GM18499 (cell line): ENCODE data around the gene NHS.

Experiments
- ATAC-seq: cut with Tn5 transposase; IDR thresholded peaks from one replicate; pipeline ENCODE4 v1.9.1; 2021; ENCODE audit warnings: moderate number of reproducible peaks; ENCODE audit not compliant: insufficient read depth, unreplicated experiment

Gene NHS

DNA sequence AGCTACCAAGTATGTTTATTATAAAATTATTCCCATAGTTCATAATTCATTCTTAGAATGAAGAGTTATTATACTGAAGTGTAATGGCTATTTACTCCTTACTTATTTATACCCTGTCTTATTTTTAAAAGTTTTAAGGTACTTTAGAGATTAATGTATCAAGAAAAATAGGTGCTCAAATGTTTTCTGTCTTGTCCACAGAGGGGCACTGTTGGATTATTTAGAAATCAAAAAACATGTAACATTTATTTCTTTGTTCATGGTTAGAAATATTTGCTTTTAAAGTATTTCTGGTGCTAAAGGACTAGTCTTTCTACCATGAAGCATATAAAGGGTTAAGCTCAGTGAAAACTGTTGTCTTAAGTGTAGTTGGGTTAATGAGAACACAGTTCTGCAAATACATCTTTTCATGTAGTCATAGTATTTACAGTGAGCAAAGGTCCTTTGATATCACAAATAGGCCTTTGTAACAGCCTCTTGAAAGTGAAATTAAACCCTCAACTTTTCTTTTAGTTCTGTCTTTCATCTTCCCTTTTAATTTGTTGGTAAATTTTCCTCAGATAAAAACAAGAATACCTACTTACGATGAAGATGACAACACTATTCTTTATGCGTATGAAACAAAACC, 370.0 kb downstream of the NHS start:
- no peak for ATAC-seq

DNA sequence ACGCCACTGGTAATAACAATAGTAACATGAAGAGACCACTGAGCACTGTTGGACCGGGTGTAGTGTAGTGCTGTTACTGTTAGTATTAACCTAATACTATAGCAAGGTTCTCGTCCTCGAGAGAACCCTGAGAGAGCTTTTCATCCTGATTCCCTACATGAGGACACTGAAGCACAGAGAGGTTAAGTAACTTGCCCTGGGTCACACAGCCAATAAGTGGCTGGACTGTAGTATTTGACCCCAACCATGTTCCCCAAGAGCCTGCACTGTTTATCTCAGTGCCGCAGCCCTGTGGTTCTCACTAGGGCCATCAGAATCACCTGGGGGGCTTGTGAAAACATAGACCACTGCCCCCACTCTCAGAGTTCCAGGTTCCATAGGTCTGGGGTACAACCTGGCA, 372.7 kb downstream of the NHS start:
- ATAC-seq = no peak

DNA sequence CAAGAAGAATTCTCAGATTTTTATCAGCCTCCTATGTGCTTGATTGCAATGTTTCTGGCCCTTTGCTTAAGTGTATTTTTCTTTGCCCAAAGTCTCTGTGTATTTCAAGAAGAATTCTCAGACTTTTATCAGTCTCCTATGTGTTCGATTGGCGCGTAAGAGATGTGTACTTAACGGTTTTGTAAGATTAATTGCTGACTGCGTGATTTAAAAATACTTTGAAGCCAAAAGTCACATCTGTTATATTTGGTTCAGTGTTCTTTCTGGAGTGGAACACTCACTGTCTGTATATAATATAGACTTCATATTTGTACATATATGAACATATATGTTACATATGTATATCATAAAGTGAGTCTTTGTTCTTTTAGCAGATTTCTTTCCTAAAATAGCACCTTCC, 373.7 kb downstream of the NHS start:
- ATAC-seq = no peak

DNA sequence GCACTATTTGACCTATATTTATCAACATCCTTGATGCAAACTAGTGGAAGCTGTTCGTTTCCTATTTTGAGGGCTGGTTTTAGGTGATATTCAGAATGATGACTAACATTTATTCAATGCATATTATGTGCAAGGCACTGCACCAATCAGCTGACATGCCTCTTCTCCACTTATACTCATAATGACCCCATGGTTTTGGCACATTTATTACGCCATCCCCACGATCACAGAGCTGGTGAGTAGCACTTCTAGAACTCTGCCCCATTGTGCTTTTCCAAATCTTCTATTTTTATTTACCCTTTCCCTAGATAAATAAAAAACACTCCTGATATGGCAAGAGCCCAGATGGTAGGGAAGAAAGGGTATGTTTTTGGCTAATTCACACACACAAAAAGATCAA, 375.4 kb downstream of the NHS start:
- ATAC-seq = no peak

DNA sequence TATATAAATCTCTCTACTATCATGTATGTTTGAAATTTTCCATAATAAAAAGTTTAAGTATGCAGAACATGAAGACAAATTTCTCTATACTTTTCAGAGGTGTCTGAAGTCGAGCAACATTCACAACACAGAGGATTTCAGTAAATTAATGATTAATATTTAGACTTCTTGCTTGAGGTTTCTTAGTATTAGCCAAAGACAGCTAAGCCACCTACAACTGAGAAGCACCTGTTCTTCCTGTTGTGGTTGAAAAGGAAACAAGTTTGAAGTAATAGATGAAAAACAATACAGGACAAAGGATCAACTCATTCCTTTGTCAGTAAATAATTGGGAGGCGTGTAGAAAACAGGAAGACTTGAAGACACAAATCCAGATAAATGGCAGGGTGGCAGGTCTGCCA, 383.4 kb downstream of the NHS start:
- no peak for ATAC-seq

DNA sequence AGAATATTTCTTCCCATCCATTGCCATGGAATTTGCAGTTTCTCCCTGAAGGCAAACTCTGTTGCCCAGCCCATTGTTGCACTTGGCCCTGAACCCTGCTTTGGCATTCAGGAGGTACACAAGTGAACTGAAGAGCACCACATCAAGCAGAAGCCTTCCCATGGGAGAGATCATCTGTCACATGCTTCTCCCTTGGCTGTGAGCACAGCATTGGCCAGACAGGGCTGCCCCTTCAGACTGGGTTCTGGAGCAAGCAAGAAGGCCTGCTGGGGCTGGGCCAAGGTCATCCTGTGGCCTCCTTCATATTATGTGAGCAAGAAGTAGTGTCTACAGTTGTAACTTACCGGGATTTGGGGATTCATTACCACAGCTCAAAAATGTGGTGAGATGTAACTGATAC, 385.0 kb downstream of the NHS start:
- ATAC-seq = no peak

DNA sequence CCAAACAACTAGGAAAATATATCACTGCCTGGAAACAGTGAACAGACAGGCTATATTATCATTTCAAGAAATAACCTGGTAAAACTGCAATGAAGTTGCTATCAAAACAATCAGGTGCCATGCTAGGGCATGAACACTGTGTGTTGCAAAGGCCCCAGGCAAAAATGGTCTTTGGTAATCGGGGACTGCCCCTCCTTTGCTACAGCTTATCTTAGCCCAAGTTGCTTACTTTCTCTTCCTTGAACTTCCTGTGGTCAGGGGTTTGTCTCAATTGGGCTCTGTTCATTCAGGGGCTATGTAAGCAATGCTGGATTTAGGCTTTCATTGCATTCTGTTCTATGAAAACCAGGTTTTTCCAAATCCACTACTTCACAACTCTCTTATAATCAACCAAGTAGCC, 392.7 kb downstream of the NHS start:
- no peak for ATAC-seq

DNA sequence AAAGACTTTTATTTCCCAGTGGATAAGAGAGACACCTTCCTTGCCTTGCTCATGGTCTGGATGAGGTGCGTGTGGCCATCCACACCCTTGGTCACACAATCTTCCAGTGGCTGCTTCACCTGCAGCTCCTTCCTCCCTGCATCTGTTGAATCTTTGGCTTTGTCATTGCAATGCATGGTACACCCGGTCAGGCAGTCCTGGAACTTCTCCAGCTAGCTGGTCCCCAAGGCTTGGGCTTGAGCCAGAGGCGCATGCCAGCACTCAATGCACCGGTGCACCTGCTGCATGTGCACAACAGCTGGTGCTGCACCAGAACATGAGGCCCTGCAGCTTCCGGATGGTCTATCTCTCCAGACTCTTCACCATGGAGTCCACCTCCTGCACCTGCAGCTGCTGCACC, 394.0 kb downstream of the NHS start:
- no peak for ATAC-seq

DNA sequence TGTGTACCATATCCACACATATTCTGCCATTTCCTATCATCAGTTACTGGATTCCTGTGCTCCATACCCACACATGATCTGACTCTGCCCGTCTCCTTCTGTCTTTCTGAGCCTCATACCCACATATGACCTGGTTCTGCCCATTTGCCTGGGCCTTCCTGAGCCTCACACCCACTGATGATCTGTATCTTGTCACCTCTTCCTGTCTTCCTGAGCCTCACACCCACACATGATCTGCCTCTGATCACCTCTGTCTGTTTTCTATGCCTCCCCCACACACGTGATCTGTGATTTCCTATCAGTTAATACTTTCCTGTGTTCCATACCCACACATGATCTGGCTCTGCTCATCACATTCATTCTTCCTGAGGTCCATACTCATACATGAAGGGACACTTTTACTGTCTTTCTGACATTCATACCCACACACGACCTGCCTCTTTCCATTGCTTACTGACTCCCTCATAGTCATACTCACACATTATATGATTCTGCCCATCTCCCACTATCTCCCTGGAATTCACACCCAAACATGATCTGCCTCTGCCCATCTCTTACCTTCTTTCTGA, 394.8 kb downstream of the NHS start:
- no peak for ATAC-seq

DNA sequence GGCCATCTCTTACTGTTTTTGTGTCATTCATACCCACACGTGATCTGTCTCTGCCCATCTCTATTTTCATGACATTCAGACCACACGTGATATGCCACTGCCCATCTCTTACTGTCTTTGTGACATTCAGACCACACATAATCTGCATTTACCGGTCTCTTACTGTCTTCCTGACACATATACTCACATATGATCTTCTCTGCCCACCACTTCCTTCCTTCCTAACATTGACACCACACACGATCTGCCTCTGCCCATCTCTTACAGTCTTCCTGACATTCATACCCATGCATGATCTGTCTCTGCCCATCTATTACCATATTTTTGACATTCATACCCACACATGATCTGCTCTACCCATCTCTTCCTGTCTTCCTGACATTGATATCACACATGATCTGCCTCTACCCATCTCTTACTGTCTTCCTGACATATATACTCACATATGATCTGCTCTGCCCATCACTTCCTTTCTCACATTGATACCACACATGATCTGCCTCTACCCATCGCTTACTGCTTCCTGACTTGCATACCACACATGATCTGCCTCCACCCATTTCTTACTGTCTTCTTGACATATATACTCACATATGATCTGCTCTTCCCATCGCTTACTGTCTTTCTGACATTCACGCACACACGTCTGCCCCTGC, 398.3 kb downstream of the NHS start:
- ATAC-seq = no peak

DNA sequence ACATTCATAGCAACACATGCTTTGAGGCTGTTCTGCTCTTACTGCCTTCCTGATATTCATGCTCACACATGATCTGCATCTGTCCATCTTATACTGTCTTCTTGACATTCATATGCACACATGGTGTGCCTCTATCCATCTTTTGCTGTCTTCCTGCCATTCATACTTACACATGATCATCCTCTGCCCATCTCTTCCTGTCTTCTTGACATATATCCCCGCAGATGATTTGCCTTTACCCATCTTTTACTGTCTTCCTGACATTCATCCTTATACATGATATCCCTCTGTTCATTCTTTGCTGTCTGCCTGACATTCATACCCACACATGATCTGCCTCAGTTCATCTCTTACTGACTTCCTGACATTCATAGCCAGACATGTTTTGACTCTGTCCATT, 399.1 kb downstream of the NHS start:
- no peak for ATAC-seq

DNA sequence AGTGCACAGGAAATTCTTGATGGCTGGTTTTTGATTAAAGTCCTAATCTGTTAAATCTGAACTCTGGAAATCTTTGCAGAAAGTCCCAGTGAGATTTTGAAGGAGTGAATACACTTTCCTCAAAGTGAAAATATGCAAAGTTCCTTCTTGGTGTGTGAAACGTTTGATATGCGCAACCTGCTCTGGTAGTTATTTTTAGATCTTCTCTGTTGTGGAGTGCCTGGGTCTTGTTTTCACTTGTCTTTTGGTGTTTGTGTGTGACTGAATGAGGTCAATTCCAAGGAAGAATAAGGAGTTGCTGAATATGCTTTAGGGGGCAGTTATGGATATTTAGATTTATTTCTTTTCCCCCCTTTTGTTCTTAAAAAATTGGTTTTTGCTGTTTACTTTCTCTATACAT, 404.0 kb downstream of the NHS start:
- ATAC-seq = no peak

DNA sequence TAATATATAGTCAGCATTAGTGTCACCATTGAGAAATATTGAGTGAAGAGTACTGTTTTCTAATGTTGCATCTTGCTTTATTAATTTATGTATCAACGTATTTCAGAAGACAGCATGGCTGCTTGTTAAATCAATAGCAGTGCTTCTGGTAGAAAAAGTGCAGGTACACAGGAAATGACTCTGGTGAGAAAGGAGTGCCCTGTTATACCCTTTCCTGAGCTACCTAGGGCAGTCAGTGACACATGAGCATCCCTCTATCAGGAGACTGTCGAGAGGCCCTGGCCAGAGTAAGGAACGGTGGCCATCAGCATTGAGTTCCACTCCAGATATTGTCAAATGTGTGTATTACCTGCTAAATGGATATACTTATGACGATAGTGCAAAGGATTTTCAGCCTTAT, 404.4 kb downstream of the NHS start:
- ATAC-seq = no peak
